ACHN (cell line): ENCODE data around the gene SIRT1.
A peak's percentile ranks its signal among the peaks of the same experiment; 100 is the strongest.
"Not testable (repeated sequence)": the region's sequence is repeated elsewhere in the genome, so short reads cannot be mapped to it uniquely, and the experiment has no call there.

Experiments used
- DNase-seq: peaks from one replicate; pipeline ENCODE4 v3.0.0-alpha.2; 2015
- in situ Hi-C: cut with HindIII; loops from 2 replicates; pipeline ENCODE4 v1.10.0; 2017; ENCODE audit warnings: low sequenced_read_pairs, low pct_ligation_motif_present, low pct_unique_long_range_greater_than_20kb

The SIRT1 gene

GRCh38 chr10:67869996-67870395 is 14.5 kb upstream of the SIRT1 start:
- DNase-seq, result no peak
- in situ Hi-C loops, result no loop called here

GRCh38 chr10:67875340-67876238 is 8.9 kb upstream of the SIRT1 start:
- no peak for DNase-seq
- in situ Hi-C loops, result no loop called here

GRCh38 chr10:67877421-67877820 is 7.0 kb upstream of the SIRT1 start:
- in situ Hi-C loops, DNase-seq: not testable (repeated sequence)

- no peak for DNase-seq
- in situ Hi-C loops, result no loop called here
Observed at GRCh38 chr10:67878133-67878532, 6.3 kb upstream of the SIRT1 start.

- in situ Hi-C loops, result no loop called here
- no peak for DNase-seq
Observed at GRCh38 chr10:67883710-67884312, 645 bp upstream of the SIRT1 start.

GRCh38 chr10:67884842-67885670 is 600 bp downstream of the SIRT1 start:
- in situ Hi-C loops, result no loop called here
- peak; percentile 76 for DNase-seq

GRCh38 chr10:67893637-67894036 is 9.2 kb downstream of the SIRT1 start:
- in situ Hi-C loops, result no loop called here
- no peak for DNase-seq

GRCh38 chr10:67903581-67903980 is 19.1 kb downstream of the SIRT1 start:
- no peak for DNase-seq
- in situ Hi-C loops, result no loop called here

- in situ Hi-C loops, result no loop called here
- DNase-seq, result no peak
Observed at GRCh38 chr10:67912331-67912946, 28.0 kb downstream of the SIRT1 start.

GRCh38 chr10:67914777-67915340 is 30.4 kb downstream of the SIRT1 start:
- in situ Hi-C loops, result no loop called here
- no peak for DNase-seq

- in situ Hi-C loops, result no loop called here
- DNase-seq, result no peak
Observed at GRCh38 chr10:67917169-67917568, 32.7 kb downstream of the SIRT1 start.

- in situ Hi-C loops, result no loop called here
- DNase-seq, result no peak
Observed at GRCh38 chr10:67917679-67918078, 33.2 kb downstream of the SIRT1 start.

GRCh38 chr10:67921065-67921464 is 36.6 kb downstream of the SIRT1 start:
- DNase-seq, result no peak
- in situ Hi-C loops, result no loop called here

- DNase-seq, result peak; percentile 34
- in situ Hi-C loops, result no loop called here
Observed at GRCh38 chr10:67923551-67923950, 39.1 kb downstream of the SIRT1 start.

GRCh38 chr10:67924136-67924535 is 39.7 kb downstream of the SIRT1 start:
- no peak for DNase-seq
- in situ Hi-C loops, result no loop called here

GRCh38 chr10:67925449-67926005 is 41.1 kb downstream of the SIRT1 start:
- DNase-seq, result no peak
- in situ Hi-C loops, result no loop called here

GRCh38 chr10:67926951-67927350 is 42.5 kb downstream of the SIRT1 start:
- in situ Hi-C loops, result no loop called here

GRCh38 chr10:67933199-67933598 is 48.7 kb downstream of the SIRT1 start:
- DNase-seq, result no peak
- in situ Hi-C loops, result no loop called here

More at GRCh38 chr10:67926951-67927350, 42.5 kb downstream of the SIRT1 start:
- no peak for DNase-seq
